ENCODE results near the gene RIT2.

GRCh38 chr18:42746794-42747193 is 368.7 kb downstream of the RIT2 start:
- TF ChIP-seq CTCF (IDR thresholded peaks at IDR 0.05; ENCODE audit: low read depth, low read length) (no peak), EZH2phosphoT487 (IDR thresholded peaks at IDR 0.05; ENCODE audit: low read depth) (no peak)

Measured in OCI-LY3 (cell line).